NCI-H748 (cell line): ENCODE results near the gene FKBP2.

Experiments
- DNase-seq: peaks from one replicate; lab custom pipeline; 2025; ENCODE audit not compliant: unreplicated experiment; lab: John Stamatoyannopoulos, UW

Gene FKBP2

DNA sequence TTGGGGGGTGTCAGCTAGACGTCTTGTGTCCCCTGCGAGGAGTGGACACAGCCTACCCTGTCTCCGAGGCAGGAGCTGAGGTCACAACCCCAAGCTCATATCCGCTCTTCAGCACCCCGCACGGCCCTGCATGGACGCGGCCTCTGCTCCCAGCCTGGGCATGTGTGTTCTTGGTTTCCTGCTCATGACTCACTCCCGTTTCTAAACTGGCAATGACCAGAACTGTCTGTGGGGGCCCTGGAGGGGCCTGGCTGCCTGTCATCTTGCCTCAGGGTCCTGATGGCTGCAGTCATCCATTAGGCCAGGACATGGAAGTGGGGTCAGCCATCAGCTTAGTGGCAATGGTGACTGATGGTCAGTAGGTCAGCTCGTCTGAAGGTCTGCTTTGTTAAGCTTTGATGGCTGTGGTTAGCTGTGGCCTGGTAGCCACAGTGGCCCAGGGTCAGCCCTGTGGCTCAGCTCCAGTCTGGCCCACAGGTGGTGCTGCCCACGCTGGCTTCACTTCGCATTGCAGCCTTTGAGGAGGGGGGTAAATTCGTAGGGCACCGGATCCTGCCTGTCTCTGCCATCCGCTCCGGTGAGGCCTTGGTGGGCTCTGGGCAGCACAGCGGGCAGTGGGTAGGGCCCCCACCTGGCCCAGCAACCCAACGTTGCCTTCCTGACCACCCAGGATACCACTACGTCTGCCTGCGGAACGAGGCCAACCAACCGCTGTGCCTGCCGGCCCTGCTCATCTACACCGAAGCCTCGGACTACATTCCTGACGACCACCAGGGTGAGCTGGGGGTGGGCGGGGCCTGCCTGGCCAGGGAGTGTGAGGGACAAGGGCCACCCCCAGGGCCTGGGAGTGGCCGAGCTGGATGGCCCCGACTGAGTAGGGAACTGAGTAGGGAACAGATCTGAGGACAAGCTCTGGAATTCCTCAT is 22.4 kb downstream of the FKBP2 start:
- DNase-seq, result no peak

DNA sequence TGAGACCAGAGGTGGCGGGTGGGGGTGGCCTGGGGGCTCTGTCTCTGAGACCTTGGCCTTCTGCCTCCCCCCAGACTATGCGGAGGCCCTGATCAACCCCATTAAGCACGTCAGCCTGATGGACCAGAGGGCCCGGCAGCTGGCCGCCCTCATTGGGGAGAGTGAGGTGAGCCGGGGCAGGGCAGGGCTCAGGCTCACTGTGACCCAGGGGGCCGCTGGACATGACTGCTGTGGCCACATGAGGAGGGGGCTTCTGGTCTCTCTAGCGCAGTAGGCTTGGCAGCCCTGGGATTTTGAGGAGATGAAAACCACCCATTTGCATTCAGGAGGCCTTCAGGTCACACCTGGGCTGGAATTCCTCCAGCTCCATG is 23.0 kb downstream of the FKBP2 start:
- no peak for DNase-seq

DNA sequence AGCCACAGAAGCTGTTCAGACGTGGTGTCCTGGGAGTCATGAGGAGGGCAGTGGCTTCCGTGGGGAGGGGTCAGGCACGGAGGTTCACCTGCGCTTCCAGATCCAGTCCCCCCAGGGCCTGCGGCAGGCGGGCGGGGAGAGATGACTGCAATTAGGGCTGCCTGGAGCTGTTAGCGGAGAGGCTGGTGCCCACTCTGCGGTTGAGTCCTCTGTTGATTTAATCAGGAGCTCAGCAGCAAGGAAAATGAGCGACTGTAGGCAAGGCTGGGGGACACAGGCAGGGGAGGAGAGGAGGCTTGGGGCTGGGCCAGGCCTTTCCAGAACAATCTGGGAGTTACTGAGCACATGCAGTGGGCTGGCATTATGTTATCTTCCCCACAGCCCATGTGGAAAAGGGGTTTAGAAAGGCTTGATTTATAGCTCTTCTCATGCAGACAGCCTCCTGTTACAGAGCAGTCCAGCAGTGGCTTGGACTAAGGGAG is 23.5 kb downstream of the FKBP2 start:
- DNase-seq, result no peak

DNA sequence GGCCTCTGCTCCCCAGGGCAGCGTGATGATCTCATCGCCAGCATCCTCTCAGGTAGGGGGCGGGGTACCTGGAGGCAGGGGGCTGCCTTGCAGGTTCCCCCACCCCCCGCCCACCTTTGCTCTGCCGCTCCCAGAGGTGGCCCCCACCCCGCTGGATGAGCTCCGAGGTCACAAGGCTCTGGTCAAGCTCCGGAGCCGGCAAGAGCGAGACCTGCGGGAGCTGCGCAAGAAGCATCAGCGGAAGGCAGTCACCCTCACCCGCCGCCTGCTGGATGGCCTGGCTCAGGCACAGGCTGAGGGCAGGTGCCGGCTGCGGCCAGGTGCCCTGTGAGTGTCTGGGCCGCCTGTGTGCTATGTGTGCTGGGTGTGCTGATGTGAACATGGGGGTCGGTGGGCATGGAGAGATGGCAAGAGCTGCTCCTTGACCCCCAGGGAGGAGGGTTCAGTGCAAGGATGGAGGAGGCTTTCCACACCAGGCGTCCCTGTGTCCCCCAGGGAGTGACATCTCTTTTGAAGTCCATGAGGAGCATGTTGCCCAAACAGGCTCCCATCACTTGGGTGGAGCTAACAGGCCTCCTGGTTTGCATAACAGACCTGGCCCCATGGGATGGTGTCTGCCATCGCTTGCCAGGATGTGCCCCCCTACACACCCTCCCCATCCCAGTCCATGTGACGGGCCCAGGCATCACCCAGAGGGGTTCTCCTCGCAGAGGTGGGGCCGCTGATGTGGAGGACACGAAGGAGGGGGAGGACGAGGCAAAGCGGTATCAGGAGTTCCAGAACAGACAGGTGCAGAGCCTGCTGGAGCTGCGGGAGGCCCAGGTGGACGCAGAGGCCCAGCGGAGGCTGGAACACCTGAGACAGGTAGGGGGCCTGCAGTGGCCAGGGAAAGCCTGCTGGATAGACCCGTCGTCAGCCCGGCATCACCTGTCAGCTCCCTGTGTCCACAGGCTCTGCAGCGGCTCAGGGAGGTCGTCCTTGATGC is 24.6 kb downstream of the FKBP2 start:
- no peak for DNase-seq

DNA sequence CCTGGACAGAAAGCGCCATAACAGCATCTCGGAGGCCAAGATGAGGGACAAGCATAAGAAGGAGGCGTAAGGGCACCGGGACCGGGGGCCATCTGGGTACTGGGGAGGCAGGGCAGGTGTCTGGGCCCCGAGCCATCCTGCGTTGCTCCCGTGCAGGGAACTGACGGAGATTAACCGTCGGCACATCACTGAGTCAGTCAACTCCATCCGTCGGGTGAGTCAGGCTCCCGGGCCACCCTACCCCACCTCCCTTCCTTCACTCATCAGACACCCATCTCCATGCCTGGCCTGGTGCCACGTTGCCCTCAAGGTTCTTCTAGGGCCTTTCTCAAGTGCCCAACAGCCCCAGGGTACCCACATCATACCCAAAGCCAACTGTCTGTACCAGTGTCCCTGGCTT is 25.4 kb downstream of the FKBP2 start:
- DNase-seq, result no peak

DNA sequence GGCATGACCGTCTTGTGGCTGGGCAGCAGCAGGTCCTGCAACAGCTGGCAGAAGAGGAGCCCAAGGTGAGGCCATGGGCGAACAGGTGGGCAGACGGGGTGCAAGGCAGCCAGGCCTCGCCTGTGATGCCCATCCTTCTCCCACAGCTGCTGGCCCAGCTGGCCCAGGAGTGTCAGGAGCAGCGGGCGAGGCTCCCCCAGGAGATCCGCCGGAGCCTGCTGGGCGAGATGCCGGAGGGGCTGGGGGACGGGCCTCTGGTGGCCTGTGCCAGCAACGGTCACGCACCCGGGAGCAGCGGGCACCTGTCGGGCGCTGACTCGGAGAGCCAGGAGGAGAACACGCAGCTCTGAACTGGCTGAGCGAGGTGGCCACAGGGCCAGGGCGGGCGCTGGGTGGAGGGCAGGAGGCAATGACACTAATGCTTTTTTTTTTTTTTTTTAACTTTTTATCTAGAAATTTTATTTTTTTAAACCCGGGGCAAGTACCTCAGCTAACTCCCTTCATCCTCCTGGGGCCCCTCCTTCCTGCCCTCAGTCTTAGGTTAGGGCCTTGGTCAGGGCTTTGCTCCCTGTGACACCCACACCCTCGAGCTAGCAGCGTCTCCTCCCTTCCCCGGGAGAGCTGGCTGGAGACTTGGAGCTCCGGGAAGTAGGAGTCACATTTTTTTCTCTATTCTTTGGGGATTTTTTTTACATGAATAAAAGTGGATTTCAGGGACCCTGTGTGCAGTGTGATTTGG is 26.5 kb downstream of the FKBP2 start:
- DNase-seq, result no peak

DNA sequence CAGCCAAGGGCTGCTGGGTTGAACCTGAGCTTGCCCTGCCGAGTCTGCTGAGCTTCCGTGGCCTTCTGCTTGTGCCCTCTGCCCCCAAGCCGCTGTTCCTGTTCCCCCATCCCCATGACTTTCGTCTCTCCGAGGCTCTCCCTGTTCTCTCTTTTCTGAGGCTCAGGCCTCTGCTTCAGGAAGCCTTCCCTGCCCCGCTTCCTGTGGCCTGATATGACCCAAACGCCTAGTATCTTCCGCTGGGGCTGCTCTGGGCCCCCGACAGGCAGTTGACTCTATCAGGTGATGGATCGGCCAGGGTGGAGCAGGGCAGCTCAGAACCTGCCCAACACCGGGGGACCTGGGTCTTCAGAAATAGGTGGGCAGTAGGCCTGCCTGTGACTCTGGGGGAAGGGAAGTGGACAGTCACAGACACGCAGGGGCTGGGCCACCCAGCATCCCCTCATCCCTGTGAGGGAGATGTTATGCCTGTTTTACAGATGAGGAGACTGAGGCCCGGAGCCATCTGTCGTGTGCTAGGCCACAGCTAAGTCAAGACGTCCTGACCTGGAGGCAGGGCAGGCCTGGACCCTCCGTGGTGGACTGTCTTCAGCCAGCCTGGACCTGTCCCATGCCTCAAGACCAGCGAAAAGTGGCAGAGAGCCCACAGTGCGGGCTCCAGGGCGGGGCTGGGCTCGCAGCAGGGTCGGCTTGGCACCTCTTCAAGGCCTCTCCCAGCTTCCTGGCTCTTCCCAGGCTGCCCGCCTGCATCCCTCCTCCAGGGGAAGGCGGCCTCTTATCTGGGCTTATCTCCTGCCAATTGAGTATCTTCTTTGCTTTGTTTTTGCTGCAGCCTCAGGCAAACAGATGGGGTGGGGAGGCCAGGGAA is 27.4 kb downstream of the FKBP2 start:
- DNase-seq, result peak; percentile 39

DNA sequence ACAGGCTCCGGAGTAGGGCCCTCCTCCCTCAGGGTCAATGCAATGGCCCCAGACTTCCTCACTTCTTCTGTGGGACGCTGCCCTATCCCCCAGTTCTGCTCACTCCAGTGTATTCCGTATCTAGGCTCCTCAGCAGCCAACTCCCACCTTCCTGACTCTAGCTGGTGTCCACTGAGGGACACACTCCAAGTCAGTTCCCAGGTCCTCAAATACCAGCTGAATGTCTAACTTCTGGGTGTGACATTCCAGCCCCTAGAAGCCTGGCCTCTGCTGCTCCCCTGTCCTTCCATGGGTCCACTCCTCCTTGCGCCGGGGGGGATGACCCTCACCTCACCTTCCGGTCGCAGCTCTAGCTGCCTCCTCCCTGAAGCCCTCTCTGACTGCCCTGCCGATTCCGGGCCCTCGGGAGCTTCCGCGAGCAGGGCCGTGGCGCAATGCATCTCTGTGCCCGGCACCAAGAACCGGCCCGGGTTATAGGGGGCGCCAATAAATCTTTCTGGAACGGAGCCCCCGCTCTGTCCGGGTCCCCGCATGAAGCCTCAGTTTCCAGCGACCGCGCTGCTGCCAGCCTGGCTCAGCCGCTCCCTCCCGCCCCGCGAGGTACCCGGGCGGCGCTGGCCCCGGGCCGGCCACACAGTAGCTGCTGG is 28.1 kb downstream of the FKBP2 start:
- peak; percentile 52 for DNase-seq

DNA sequence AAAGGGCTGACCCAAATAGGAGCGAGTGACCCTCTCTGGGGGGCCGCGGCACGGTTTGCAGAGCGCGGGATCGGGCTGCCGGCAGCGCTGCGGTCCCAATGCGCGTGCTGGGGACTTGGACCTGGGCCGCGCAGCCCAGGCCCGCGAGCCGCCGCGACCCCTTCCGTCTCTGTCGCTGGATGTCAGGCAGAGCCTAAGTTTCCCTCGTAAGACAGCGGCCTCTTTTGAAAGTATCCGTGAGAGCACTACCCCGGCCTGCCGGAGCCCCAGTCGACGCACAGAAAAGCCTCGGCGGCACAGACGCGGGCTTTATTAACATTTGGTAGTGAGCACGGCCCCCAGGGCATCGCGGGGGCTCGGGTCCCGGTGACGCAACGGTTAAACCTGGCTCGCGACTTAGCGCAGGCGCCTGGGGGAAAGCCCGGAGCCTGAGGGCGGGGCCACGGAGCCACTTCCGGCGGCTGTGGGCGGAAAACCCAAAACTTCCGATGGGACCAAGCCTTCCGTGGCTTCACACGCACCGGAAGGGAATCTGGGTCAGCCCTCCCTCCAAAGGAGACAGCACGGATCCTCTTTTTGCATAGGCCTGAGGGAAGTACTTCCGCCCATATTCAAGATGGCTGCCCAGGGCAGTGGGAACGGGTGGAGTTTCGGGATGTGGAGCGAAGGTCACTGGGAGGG is 28.8 kb downstream of the FKBP2 start:
- peak; percentile 100 for DNase-seq

DNA sequence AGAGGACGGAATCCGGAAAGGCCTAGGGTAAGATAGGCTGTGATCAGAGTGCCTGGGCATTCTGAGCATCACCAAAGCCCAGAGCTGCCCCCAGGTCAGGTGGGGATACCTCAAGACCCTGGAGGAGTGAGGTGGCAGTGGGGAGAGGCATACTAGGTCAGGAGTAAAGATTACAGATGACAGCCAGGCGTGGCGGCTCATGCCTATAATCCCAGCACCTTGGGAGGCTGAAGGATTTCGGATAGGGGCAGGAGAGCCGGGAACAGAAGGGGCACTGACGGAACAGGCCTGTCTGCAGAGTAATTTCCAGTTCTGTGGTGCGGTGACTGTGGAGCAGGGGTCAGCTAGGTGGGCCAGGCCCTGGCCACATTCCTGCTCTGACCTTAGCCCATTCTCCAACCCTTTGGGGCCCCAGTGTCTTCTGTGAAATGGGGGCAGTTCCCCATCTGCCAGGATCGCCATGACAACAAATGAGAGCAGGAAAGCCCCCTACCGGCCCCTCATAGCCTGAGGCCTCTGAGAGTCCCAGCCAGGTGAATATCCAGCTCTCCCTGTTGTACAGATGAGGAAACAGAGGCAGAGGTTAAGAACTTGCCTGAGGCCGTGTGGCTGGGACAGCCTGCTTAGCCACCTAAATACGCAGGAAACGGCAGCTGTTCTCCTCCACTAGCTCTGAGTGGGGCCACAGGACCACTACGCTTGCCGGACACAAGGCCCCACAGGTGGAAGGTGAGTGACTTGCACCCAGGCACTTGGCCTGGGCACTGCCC is 34.3 kb downstream of the FKBP2 start:
- no peak for DNase-seq

DNA sequence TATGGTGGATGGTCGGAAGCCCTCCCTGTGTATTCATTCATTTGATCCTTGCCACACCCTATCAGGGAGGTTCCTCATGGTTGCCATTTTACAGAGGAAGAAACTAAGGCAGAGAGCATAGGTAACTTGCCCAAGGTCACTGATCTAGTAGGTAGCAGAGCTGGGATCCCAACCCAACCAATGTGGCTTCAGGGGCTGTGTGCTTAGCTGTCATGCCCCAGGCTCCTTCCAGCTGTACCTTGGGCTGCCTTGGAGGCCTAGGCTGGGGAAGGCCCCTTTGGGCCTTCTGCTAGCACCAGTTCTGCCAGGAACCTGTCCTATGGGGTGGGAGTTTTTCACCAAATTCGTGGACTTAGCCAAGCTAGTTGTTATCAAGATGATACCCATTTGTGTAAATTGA is 34.9 kb downstream of the FKBP2 start:
- no peak for DNase-seq

DNA sequence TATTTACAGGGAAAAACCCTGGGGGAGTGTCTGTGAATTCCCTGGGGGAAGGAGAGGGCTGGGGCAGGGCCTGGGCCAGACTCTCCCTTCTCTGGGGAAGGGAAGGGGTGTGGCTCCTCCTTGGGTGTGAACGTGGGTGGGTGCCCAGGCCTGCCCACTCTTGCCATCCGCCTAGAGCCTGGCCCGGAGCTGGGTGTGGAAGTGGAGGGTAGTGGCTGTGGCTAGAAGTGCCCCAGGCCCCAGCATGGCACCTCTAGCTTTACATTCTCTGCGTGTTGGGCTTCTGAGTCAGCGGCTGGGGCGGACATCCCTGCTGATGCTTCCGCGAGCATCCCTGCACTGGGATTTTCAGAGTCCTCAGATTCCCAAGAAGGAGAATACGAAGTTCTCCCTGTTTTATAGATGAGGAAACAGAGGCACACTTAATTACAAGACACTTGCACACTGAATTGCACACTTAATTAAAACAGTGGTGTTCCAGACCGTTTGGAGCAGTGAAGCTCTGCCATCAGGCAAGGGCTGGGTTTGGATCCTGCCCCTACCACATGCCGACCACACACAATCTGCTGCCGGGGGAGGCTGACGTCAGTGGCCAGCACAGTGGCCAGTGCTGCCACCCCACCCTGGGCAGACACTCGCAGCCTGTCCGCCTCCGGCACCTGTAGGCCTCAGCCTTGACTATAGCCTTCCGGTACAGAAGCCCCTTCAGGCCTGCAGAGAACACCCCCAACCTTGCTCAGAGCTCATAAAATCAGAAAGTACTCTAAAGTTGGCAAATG is 35.9 kb downstream of the FKBP2 start:
- DNase-seq, result no peak

DNA sequence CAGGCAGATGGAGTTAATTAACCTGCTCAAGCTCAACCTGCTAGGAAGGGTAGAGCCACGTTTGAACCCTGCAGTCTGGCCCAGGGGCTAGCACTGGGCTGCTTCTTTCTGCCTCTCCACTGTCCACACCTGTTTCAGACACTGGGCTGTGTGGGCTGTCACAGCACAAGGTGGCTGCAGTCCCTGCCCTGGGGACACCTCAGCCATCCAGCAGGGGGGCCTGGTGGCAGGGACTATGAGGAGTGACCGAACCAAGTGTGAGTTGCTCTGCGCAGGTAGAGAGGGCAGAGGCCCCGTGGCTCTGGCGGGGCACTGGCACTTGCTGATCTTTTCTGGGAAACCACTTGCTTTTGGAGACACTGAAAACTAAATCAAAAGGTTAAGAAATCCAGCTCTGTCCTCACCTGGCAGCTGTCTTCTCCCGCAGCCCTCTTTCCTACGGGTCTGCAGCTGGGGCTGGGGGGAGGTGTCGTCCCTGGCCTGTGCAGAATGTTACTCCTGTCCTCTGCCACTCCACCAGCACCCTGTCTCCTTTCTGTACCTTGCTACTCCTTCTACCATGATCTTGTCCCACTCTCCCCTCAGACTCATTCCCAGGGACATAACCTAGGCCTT is 37.8 kb downstream of the FKBP2 start:
- DNase-seq, result no peak

DNA sequence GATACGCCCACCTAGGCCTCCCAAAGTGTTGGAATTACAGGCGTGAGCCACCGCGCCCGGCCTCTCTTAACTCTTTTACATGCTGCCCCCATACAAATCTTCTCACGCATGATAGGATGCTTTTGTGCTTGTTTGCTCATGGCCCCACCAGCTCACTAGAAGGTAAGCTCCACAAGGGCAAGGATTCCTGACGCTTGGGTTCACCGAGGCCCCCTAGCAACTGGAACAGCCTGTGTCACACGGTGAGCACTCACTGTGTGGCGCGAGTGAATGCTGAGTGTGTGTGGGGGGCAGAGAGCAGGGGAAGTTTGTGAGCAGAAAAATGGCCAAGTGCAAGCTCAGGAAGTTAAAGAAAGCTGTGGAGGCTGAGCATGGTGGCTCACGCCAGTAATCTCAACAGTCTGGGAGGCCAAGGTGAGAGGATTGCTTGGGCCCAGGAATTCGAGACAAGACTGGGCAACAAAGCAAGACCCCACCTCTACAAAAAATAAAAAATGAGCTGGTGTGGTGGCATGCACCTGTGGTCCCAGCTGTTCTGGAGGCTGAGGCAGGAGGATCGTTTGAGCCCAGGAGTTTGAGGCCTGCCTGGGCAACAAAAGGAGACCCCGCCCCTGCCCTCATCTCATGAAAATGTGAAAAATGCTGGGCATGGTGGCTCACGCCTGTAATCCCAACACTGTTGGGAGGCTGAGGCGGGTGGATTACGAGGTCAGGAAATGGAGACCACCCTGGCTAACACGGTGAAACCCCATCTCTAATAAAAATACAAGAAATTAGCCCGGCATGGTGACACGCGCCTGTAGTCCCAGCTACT is 41.3 kb downstream of the FKBP2 start:
- no peak for DNase-seq

DNA sequence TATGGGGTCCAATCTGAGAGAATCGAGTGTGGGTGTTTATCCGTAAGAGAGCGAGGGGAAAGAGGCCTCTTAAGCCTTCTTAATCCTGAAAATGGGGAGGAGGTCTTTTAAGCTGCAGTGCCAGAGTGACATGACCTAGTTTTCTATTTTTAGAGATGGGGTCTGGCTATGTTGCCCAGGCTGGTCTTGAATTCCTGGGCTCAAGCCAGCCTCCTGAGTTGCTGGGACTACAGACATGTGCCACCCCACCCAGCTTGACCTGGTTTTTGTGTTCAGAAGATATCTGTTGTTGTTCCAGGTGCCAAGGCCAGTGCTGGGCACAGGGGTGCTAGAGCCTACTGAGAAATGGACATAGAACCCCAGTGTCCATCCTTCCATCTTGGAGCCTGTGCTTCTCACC is 42.2 kb downstream of the FKBP2 start:
- no peak for DNase-seq
